ENCODE results near the gene OR9I1. TPM values are rescaled to one million over a fixed set of nuclear protein-coding genes. Genes with fewer than 3 reads are reported as not detected.

Gene OR9I1
- total and polyA plus RNA-seq, 12 donors, result not detected

Other genes with a start within 250 kb of the OR9I1 start
- not detected for gene OR9Q1, start 101.6 kb downstream of the OR9I1 start, total RNA-seq
- not detected for gene OR9Q1, start 101.6 kb downstream of the OR9I1 start, polyA plus RNA-seq
- gene OR6Q1, start 94.6 kb downstream of the OR9I1 start, total RNA-seq, result not detected
- not detected for gene OR6Q1, start 94.6 kb downstream of the OR9I1 start, polyA plus RNA-seq
- not detected for gene OR9Q2, start 63.5 kb upstream of the OR9I1 start, total RNA-seq
- gene OR9Q2, start 63.5 kb upstream of the OR9I1 start, polyA plus RNA-seq, result not detected
- not detected for gene OR1S2, start 78.6 kb upstream of the OR9I1 start, total RNA-seq
- not detected for gene OR1S2, start 78.6 kb upstream of the OR9I1 start, polyA plus RNA-seq
- gene OR1S1, start 87.2 kb upstream of the OR9I1 start, total RNA-seq, result not detected
- not detected for gene OR1S1, start 87.2 kb upstream of the OR9I1 start, polyA plus RNA-seq
- not detected for gene OR10Q1, start 103.4 kb upstream of the OR9I1 start, total RNA-seq
- not detected for gene OR10Q1, start 103.4 kb upstream of the OR9I1 start, polyA plus RNA-seq
- gene OR10W1, start 142.7 kb upstream of the OR9I1 start, total RNA-seq, result not detected
- gene OR10W1, start 142.7 kb upstream of the OR9I1 start, polyA plus RNA-seq, result not detected
- gene OR5B17, start 233.5 kb upstream of the OR9I1 start, total RNA-seq, result not detected
- gene OR5B17, start 233.5 kb upstream of the OR9I1 start, polyA plus RNA-seq, result not detected

All from adrenal gland (tissue), 12 donors.